Lower leg skin (tissue), 3 donors: ENCODE results near the gene DTX1.

Experiments used
- CTCF ChIP-seq, 3 donors: fragments of 450-650 bp; IDR thresholded peaks; one replicate each; pipeline ENCODE4 v1.5.1; 2016; ENCODE audit warnings: antibody characterized with exemption in 3 of 3, mild to moderate bottlenecking in 3 of 3, moderate library complexity in 2 of 3
- POLR2A ChIP-seq, 2 donors: fragments of 450-650 bp; IDR thresholded peaks; one replicate each; pipeline ENCODE4 v1.6.1; 2016 to 2017; ENCODE audit warnings: antibody characterized with exemption in 2 of 2, mild to moderate bottlenecking in 1 of 2, moderate library complexity in 1 of 2

- TF ChIP-seq POLR2A (IDR thresholded peaks at IDR 0.05) (no peak), CTCF (IDR thresholded peaks at IDR 0.05) (no peak)
Measured at GRCh38 chr12:113083863-113084435, 27.4 kb downstream of the DTX1 start.
